KOPT-K1 (cell line): ENCODE data around the gene CDC23.
A peak's percentile ranks its signal among the peaks of the same experiment; 100 is the strongest.
"Not testable (repeated sequence)": the region's sequence is repeated elsewhere in the genome, so short reads cannot be mapped to it uniquely, and the experiment has no call there.

Experiments used
- H3K27ac ChIP-seq: fragments of 200-600 bp; sonication (generic); 2 replicates; pipeline ENCODE4 v1.5.1; 2016; ENCODE audit warnings: antibody characterized with exemption, mild to moderate bottlenecking, low read depth, low read length; ENCODE audit not compliant: poor library complexity, severe bottlenecking
- H3K36me3 ChIP-seq: fragments of 200-600 bp; sonication (generic); 2 replicates; pipeline ENCODE4 v1.5.1; 2017; ENCODE audit warnings: antibody characterized with exemption, mild to moderate bottlenecking, low read length, moderate library complexity; ENCODE audit not compliant: insufficient read depth
- H3K9me3 ChIP-seq: fragments of 200-600 bp; sonication (generic); 2 replicates; pipeline ENCODE4 v1.5.1; 2017; ENCODE audit warnings: antibody characterized with exemption, low read length, mild to moderate bottlenecking; ENCODE audit not compliant: insufficient read depth, poor library complexity, severe bottlenecking

The CDC23 gene

DNA sequence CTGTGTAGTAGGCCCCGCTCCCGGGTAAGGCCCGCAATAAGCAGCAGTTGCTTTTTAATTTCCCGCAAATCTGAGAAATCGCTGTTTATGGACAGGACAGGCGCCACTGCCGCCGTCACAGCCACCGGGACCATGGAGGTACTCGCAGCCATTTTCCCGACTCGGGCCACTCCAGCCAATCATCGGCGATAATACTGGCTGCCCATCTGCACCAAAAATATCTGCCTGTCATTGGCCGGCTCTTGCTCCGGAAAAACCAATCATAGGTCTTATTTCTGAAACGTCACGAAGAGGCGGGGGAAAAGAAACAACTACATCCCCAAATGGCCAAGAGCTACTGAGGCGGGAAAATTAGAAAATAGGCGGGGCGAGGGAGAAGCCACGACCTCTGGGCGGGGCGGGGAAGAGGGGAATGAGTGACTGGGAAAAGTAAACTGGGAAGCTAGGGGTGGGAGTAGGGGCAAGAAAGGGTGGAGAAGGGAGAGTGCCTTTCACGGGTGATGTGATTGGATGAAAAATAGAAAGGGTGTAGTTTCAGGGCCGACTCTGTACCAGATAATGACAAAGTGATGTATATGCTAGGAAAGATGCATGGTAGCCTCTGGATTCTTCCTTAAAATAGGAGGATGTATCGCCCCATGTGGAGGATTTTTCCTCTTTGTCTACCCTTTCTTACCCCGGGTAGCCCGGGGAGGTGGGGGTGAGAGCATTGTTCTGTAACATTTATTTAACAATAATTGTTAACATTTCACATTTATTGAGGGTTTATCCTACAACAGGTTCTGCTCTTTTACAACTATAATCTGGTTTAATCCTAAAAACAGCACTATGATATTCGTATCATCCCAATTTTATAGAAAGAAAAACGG, at the start of gene CDC23:
Gene CDC23 (minus strand): TSS at position 163 of the 869 bp plus-strand sequence. CDS start 11 bp downstream, at position 152.
- Histone ChIP-seq H3K9me3 (no peaks in the 10 kb centered on the region), H3K27ac (peak within 1 kb of the TSS; percentile 73)

GRCh38 chr5:138258704-138259292, 45.7 kb upstream of the CDC23 start:
- H3K36me3 ChIP-seq: no peaks in the 10 kb centered on the region
- H3K27ac ChIP-seq: no peak overlapping the region
- H3K9me3 ChIP-seq: no peaks in the 10 kb centered on the region

More for the DNA sequence above, at the start of gene CDC23:
- H3K36me3 ChIP-seq: peaks cover 31% of the 10 kb centered on the region

DNA sequence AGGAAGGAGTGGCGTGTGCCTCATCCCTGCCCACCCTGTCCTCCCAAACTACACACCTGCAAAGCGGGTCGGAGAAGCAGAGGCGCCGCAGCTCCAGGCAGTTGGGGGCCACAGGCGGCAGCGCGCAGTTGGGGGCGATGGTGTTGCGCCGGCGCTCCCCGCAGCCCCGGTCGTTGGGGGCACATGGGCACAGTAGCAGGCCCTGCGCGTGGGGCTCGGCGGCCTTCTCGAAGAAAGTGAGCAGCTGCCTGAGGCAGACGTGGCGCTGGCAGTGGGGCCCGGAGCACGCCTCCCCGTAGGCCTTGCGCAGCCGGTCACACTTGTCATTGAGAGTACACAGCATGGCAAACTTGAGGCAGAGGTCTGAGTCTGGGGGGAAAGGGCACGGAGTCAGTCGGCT, 44.5 kb upstream of the CDC23 start:
- H3K9me3 ChIP-seq: no peaks in the 10 kb centered on the region
- no peak overlapping the region for H3K27ac ChIP-seq
- no peaks in the 10 kb centered on the region for H3K36me3 ChIP-seq

DNA sequence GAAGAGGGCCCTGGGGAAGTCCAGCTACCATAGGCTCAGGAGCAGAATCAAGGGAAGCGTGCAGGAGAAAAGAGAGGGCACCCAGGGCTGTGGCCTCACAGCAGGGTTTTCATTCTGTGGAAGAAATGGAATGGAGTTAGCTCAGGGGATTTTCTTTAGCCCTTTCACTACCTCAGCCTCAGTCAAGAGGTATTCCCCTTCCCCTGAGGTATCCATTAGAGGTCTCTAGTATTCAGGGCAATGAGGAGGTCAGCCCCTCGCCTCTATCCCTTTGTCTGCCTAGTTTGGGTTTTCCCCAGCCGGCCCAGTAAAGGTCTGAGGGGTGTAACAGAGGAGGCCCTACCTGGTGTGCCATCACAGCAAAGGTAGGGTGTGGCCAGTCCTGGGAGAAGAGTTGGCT, 39.8 kb upstream of the CDC23 start:
- Histone ChIP-seq H3K27ac (no peak overlapping the region), H3K36me3 (no peaks in the 10 kb centered on the region), H3K9me3 (no peaks in the 10 kb centered on the region)

GRCh38 chr5:138247800-138248199, 34.7 kb upstream of the CDC23 start:
- not testable (repeated sequence) for H3K27ac ChIP-seq, H3K36me3 ChIP-seq, H3K9me3 ChIP-seq

DNA sequence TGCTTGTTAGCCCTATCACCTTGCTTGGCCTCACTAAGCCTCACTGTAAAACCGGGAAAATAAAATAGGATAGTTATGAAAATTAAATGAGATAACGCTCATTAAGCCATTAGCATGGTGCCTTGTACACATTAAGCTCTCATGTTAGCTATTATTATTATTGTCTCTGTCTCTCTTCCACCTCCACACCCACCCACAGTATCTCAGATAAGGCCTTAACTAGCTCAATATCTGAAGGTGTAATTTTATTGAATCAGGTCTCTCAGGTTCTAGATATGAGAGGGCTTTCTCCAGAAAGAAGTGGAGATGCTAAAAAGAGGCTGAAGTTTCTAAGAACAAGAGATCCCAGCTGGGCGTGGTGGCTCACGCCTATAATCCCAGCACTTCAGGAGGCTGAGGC, 33.7 kb upstream of the CDC23 start:
- H3K36me3 ChIP-seq: no peaks in the 10 kb centered on the region
- no peaks in the 10 kb centered on the region for H3K9me3 ChIP-seq
- no peak overlapping the region for H3K27ac ChIP-seq

- Histone ChIP-seq H3K36me3 (no peaks in the 10 kb centered on the region), H3K9me3 (no peaks in the 10 kb centered on the region), H3K27ac (no peak overlapping the region)
These were observed 33.2 kb upstream of the CDC23 start for GRCh38 chr5:138246334-138246733.

GRCh38 chr5:138245717-138246116, 32.6 kb upstream of the CDC23 start:
- H3K27ac ChIP-seq: no peak overlapping the region
- no peaks in the 10 kb centered on the region for H3K9me3 ChIP-seq
- H3K36me3 ChIP-seq: no peaks in the 10 kb centered on the region

- Histone ChIP-seq H3K36me3 (no peaks in the 10 kb centered on the region), H3K9me3 (no peaks in the 10 kb centered on the region), H3K27ac (no peak overlapping the region)
These were observed 30.7 kb upstream of the CDC23 start for GRCh38 chr5:138243794-138244193.

DNA sequence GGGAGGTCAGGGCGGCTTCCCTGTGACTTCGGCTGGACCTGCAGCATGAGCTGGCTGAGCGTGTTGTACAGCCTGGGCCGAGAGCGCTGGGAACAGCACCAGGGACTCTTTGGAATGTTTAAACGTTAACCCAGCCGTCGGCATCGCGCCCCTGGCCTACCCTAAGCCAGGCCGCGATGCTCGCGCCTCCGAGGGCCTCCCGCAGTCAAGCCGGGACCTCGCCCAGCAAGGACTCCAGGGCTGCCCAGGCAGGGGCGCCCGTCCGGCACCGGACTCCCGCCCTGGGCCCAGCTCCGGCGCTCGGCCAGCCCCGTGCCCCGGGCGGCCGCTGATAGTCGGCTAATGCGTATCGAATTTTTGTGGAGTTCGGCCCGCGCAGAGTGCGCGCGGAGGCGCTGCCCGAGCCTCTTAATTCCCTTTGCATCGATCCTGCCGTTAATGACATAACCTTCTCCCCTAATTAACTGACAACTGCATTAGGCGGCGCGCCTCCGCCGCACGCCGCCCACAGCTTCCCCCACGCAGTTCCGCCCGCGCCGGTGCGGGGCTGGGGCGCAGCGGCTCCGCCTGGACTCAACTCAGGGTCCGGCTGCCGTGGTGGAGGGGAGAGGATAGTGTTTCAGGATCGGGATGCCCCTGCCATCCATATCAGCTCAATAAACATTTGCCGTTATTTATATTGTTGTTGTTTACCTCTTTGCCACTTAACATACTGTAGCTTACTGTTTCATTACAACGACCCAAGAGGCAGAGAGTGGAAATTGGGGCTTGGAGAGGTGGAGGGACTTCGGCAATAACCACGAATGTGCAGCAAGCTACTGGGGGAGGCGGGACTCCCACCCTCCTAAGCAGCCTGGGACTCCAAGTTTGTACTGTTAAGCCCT, 28.8 kb upstream of the CDC23 start:
- Histone ChIP-seq H3K27ac (no peak overlapping the region), H3K36me3 (no peaks in the 10 kb centered on the region), H3K9me3 (no peaks in the 10 kb centered on the region)

DNA sequence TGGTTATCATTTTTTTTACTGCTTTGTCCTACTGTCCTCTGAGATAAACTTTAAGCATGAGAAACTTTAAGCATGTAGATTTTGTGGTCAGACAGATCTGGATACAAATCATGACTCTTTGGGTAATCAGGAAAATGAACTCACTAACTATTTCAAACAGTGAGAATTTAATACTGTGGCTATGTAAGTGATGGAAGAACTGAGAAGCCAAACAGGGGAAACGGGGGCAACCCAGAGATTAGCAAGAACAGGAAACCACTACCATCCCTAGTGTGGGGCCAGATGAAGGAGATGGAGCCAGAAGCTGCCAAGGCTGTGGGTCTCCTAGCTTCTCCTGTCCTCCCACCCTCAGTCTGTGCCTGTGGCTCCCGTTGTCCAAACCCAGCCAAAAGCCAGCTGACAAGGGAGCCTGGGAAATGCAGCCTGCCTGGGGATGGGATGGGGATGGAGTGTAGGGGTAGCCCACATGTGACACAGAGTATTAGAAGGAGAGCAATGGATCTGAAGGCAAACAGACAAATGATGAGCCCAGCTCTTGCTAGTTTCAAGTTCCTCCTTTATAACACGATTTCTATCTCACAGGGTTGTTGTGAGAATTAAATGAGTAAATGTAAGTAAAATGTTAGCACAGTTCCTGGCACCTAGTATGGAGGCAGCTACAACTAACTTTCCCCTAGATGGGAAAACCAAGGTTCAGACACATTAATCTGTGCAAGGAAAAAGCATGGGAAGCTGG, 27.7 kb upstream of the CDC23 start:
- H3K9me3 ChIP-seq: no peaks in the 10 kb centered on the region
- H3K36me3 ChIP-seq: no peaks in the 10 kb centered on the region
- H3K27ac ChIP-seq: no peak overlapping the region

DNA sequence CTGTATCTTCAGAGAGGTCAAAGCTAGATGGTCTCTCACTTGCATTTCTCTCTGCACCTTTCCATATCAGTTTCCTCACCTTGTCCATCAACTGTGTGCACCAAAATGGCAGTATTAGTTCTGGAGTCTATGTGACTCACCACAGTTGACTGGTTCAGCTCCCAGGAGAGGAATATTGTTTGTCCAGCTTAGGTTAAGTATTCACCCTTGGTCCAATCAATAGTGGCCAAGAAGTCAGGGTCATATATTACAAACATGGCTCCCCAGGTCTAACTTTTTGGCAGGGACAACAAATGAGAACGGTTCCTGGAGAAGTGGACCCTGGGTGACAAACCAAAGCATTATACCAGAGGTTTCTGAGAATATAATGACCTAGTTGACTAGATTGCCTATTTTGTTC, 24.9 kb upstream of the CDC23 start:
- no peak overlapping the region for H3K27ac ChIP-seq
- no peaks in the 10 kb centered on the region for H3K9me3 ChIP-seq

GRCh38 chr5:138234651-138235050, 21.5 kb upstream of the CDC23 start:
- H3K27ac ChIP-seq: no peak overlapping the region
- H3K36me3 ChIP-seq: no peaks in the 10 kb centered on the region
- H3K9me3 ChIP-seq: no peaks in the 10 kb centered on the region

More for the DNA sequence above, 24.9 kb upstream of the CDC23 start:
- H3K36me3 ChIP-seq: no peaks in the 10 kb centered on the region

- no peaks in the 10 kb centered on the region for H3K9me3 ChIP-seq
- no peak overlapping the region for H3K27ac ChIP-seq
- H3K36me3 ChIP-seq: no peaks in the 10 kb centered on the region
These were observed 20.2 kb upstream of the CDC23 start for GRCh38 chr5:138233280-138233679.
